ENCODE results near the gene TET1.

GRCh38 chr10:68586606-68587305 lies 26.6 kb downstream of the TET1 start:
- TF ChIP-seq POLR2A (IDR thresholded peaks at IDR 0.05) (no peak), CTCF (IDR thresholded peaks at IDR 0.05) (no peak), EP300 (IDR thresholded peaks at IDR 0.05) (no peak), POLR2AphosphoS5 (IDR thresholded peaks at IDR 0.05) (no peak)
